Measurements from ENCODE around the gene NYAP1.
A peak's percentile ranks its signal among the peaks of the same experiment; 100 is the strongest.
"Not testable (repeated sequence)": the region's sequence is repeated elsewhere in the genome, so short reads cannot be mapped to it uniquely, and the experiment has no call there.

NYAP1 gene

GRCh38 chr7:100484673-100485045 lies 932 bp downstream of the NYAP1 start:
- no peak for DNase-seq

- DNase-seq: no peak
Observed at GRCh38 chr7:100485471-100485876, 1.7 kb downstream of the NYAP1 start.

- DNase-seq: no peak
Observed at GRCh38 chr7:100486111-100486636, 2.4 kb downstream of the NYAP1 start.

- no peak for DNase-seq
Observed at GRCh38 chr7:100486753-100487446, 3.2 kb downstream of the NYAP1 start.

- no peak for DNase-seq
Observed at GRCh38 chr7:100488333-100489095, 4.8 kb downstream of the NYAP1 start.

- no peak for DNase-seq
Observed at GRCh38 chr7:100489121-100489520, 5.4 kb downstream of the NYAP1 start.

- DNase-seq: peak; percentile 99
Observed at GRCh38 chr7:100489824-100490223, 6.1 kb downstream of the NYAP1 start.

GRCh38 chr7:100490483-100491191 lies 6.9 kb downstream of the NYAP1 start:
- no peak for DNase-seq

GRCh38 chr7:100491192-100491578 lies 7.5 kb downstream of the NYAP1 start:
- no peak for DNase-seq

GRCh38 chr7:100492738-100493475 lies 9.2 kb downstream of the NYAP1 start:
- DNase-seq: no peak

- peak; percentile 49 for DNase-seq
Observed at GRCh38 chr7:100493476-100494264, 9.9 kb downstream of the NYAP1 start.

GRCh38 chr7:100496509-100496908 lies 12.8 kb downstream of the NYAP1 start:
- DNase-seq: no peak

GRCh38 chr7:100500743-100501142 lies 17.0 kb downstream of the NYAP1 start:
- DNase-seq: not testable (repeated sequence)

- DNase-seq: not testable (repeated sequence)
Observed at GRCh38 chr7:100504031-100504430, 20.3 kb downstream of the NYAP1 start.

GRCh38 chr7:100504887-100505611 lies 21.3 kb downstream of the NYAP1 start:
- DNase-seq: no peak

- DNase-seq: no peak
Observed at GRCh38 chr7:100506356-100506923, 22.7 kb downstream of the NYAP1 start.

GRCh38 chr7:100509231-100509630 lies 25.5 kb downstream of the NYAP1 start:
- DNase-seq: peak; percentile 97

- no peak for DNase-seq
Observed at GRCh38 chr7:100510437-100511239, 26.9 kb downstream of the NYAP1 start.

- no peak for DNase-seq
Observed at GRCh38 chr7:100513212-100513810, 29.6 kb downstream of the NYAP1 start.

Measured in NCI-H2171 (cell line).